Upper lobe of right lung (tissue), 1 donor: Measurements from ENCODE around the gene SLC38A3. TPM values are rescaled to one million over a fixed set of nuclear protein-coding genes. Genes with fewer than 3 reads are reported as not detected.
A peak's percentile ranks its signal among the peaks of the same experiment; 100 is the strongest.

Experiments
- ATAC-seq: fragments of 200-7000 bp; cut with Tn5 transposase; one replicate; pipeline ENCODE4 v1.9.1; 2020; ENCODE audit warnings: mild to moderate bottlenecking, moderate library complexity
- DNase-seq: peaks from one replicate; pipeline ENCODE4 v3.0.0-alpha.2; 2020
- H3K27ac ChIP-seq: fragments of 200-600 bp; one replicate; pipeline ENCODE4 v1.8.0; 2022
- H3K27me3 ChIP-seq: fragments of 200-600 bp; one replicate; pipeline ENCODE4 v1.8.0; 2022; ENCODE audit warnings: mild to moderate bottlenecking
- H3K36me3 ChIP-seq: fragments of 200-600 bp; one replicate; pipeline ENCODE4 v1.8.0; 2022
- H3K4me1 ChIP-seq: fragments of 200-600 bp; one replicate; pipeline ENCODE4 v1.8.0; 2022
- H3K4me3 ChIP-seq: fragments of 200-600 bp; one replicate; pipeline ENCODE4 v1.8.0; 2022; ENCODE audit warnings: mild to moderate bottlenecking
- H3K9me3 ChIP-seq: fragments of 200-600 bp; one replicate; pipeline ENCODE4 v1.8.0; 2022
- intact Hi-C: fragments of 100-400 bp; cut with DNase I; formaldehyde crosslinking; loops from one replicate; pipeline ENCODE4 v1.11.0; 2022
- total RNA-seq: library from RNA; stranded (reverse); fragmentation: NEBNext Ultra II Directional; extraction: Animal tissue kit (Norgen Biotek cat#: 25700); gene quantifications from one replicate; pipeline ENCODE4 v1.2.1, GENCODE V29; 2021
- TF ChIP-seq, protein P1 (sequence below): fragments of 200-600 bp; IDR thresholded peaks from one replicate; pipeline ENCODE4 v1.8.0; 2022; ENCODE audit warnings: antibody characterized with exemption
- donor health status: DM: no; HTN: yes; CAD: no; lungs with severe emphysema.

The SLC38A3 gene
- total RNA-seq, 1 donor from 2014 or later = not detected

DNA sequence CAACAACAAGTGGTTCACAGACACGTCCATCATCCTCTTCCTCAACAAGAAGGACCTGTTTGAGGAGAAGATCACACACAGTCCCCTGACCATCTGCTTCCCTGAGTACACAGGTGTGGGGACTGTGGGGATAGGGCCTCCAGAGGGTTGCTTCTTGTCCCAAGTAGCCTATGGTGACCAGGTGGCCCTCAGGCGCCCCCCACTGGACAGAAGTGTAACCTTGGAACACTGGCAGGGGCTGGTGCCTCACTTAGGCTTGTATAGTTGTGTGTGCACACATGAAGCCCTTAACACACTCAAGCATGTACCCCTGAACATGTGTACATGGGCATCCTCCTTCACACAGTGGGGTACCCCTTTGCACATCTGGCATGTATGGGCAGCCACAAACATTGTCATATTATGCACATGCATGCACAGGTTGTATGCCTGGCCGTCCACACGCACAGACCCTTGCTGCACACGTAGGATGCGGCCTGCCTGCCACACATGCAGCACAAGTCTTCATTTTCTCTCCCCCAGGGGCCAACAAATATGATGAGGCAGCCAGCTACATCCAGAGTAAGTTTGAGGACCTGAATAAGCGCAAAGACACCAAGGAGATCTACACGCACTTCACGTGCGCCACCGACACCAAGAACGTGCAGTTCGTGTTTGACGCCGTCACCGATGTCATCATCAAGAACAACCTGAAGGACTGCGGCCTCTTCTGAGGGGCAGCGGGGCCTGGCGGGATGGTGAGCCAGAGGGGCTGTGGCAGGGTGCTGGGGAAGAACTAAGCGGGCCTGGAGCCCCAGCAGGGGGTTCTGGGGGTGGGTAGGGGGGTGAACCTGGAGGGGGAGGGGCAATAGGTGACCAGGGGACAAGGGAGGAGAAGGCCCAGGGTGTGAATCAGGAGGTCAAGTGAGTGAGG is 52.2 kb downstream of the SLC38A3 start:
- Histone ChIP-seq H3K36me3 (peaks cover 69% of the 10 kb centered on the region), H3K27ac (peak overlapping the region; percentile 66), H3K9me3 (no peaks in the 10 kb centered on the region), H3K4me1 (peaks cover 39% of the 10 kb centered on the region), H3K27me3 (no peaks in the 10 kb centered on the region), H3K4me3 (no peak overlapping the region)
- intact Hi-C loops = no loop called here
- TF ChIP-seq, protein P1, sequence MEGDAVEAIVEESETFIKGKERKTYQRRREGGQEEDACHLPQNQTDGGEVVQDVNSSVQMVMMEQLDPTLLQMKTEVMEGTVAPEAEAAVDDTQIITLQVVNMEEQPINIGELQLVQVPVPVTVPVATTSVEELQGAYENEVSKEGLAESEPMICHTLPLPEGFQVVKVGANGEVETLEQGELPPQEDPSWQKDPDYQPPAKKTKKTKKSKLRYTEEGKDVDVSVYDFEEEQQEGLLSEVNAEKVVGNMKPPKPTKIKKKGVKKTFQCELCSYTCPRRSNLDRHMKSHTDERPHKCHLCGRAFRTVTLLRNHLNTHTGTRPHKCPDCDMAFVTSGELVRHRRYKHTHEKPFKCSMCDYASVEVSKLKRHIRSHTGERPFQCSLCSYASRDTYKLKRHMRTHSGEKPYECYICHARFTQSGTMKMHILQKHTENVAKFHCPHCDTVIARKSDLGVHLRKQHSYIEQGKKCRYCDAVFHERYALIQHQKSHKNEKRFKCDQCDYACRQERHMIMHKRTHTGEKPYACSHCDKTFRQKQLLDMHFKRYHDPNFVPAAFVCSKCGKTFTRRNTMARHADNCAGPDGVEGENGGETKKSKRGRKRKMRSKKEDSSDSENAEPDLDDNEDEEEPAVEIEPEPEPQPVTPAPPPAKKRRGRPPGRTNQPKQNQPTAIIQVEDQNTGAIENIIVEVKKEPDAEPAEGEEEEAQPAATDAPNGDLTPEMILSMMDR = peak; percentile 54
- no peak for DNase-seq
- ATAC-seq = no peak

DNA sequence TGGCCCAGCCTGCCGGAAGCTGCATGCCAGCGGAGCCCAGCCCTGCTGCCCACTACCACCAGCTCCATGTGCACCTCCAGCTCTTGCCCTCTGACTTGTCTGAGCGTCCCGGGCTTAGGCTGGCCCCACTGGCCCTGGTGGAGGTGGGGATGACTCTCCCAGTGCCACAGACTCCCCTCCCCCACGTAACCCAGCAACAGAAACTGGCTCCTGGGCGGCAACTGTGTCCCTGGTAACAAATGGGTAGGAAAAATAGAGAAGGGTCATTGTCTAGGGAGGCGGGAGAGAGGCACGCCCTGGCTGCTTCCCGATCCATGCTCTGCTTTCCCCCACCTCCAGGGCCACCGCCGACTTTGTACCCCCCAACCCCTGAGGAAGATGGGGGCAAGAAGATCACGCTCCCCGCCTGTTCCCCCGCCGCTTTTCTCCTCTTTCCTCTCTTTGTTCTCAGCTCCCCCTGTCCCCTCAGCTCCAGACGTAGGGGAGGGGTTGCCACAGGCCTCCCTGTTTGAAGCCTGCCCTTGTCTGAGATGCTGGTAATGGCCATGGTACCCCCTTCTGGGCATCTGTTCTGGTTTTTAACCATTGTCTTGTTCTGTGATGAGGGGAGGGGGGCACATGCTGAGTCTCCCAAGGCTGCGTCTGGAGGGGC is 53.1 kb downstream of the SLC38A3 start:
- intact Hi-C loops = no loop called here
- H3K4me1 ChIP-seq = peaks cover 34% of the 10 kb centered on the region
- peak overlapping the region; percentile 96 for H3K27ac ChIP-seq
- ATAC-seq = no peak
- TF ChIP-seq, protein P1 = no peak
- no peak overlapping the region for H3K4me3 ChIP-seq
- no peaks in the 10 kb centered on the region for H3K9me3 ChIP-seq
- DNase-seq = no peak
- H3K36me3 ChIP-seq = peaks cover 60% of the 10 kb centered on the region
- H3K27me3 ChIP-seq = no peaks in the 10 kb centered on the region

DNA sequence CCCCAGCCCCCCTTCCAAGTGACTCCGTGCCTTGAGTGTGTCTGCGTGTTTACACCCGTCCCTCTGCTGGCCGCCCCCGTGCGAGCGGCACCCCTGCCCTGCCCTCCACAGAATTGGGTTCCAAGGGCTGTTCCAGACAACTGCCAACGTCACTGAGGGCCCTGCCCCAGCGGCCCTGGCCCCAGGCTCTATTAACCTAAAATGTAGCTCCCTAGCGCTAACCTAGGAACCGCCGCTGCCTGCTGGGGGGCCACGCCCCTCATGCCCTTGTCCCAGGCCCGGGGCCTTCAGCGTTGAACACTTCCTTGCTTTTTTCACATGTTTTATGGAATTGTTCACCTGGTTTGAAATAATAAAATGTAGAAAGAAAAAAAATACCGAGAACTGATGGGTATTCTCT is 53.9 kb downstream of the SLC38A3 start:
- peak overlapping the region; percentile 96 for H3K27ac ChIP-seq
- H3K4me1 ChIP-seq = peaks cover 40% of the 10 kb centered on the region
- H3K36me3 ChIP-seq = peaks cover 51% of the 10 kb centered on the region
- ATAC-seq = no peak
- intact Hi-C loops = no loop called here
- H3K27me3 ChIP-seq = no peaks in the 10 kb centered on the region
- no peak for DNase-seq
- TF ChIP-seq, protein P1 = no peak
- H3K4me3 ChIP-seq = no peak overlapping the region
- H3K9me3 ChIP-seq = no peaks in the 10 kb centered on the region

DNA sequence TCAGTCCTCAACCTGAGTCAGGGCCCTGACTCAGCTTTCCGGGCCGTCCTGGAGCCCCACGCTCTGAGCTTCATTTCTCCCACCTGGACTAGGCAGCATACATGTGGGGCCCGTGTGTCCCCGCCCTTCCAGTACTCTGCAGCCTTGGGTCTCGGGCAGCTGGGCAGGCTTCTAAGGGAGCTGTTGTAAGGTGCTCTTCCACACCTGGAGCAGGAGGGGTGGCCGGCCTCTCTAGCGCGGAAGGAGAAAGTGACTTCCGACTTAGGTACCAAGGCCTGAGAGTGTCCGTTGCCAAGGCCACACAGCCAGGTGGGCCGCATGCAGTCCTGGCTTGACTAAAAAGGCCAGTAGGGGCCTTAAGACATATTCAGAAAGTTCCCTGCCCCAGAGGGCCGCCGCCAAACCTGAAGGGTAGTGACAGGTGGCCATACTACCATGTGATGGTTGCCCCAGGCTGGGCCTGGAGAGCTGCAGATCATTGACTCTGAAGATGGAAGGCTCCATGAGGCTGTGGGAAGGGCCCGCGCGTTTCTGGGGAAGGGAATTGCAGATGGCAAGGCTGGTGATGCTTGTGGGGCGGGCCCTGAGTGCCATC is 54.5 kb downstream of the SLC38A3 start:
- H3K27ac ChIP-seq = peak overlapping the region; percentile 96
- H3K27me3 ChIP-seq = no peaks in the 10 kb centered on the region
- ATAC-seq (no peak), DNase-seq (no peak)
- peaks cover 46% of the 10 kb centered on the region for H3K36me3 ChIP-seq
- TF ChIP-seq, protein P1 = no peak
- no peaks in the 10 kb centered on the region for H3K9me3 ChIP-seq
- peak overlapping the region; percentile 66 for H3K4me3 ChIP-seq
- peaks cover 40% of the 10 kb centered on the region for H3K4me1 ChIP-seq
- intact Hi-C loops = no loop called here

DNA sequence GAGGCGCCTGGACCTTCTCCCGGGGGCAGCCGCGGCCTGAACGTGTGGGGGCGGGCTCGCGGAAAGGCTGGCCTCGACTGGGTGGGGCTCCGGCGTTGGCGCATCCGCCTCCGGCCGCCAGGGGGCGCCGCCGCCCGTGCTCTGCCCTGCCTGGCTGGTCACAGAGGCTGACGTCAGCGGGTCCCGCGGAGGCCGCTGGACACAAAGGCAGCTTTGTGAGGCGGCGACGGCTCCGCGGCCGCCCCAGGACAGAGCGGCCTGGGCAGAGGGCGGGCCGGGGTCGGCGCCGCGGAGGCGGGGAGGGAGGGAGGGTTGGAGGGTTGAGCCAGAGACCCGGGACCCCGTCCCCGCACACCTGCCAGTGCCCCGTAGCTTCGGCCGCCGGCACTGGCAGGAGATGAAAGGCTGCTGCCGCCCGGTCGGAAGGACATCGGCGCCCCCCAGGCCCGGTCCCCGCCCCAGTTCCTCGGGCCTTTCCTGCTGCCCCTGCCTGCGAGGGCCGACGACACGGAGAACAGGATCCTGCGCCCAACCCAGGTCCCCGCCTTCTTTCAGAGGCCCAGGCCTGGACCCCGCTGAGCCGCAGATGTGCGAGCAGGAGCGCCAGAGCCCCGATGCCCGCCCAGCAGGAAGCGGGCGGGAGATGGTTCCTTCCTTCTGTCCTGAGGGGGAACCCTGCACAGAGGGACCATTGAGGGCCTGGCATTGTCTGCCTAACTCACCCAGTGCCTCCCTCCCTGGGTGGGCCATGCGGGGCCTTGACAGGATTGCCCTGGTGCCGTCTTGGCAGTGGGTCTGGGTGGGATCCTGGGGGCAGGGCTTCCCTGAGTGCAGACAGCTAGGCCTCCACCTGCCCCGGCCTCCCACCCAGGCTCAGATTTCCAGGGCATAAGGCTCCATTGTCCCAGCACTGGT is 55.2 kb downstream of the SLC38A3 start:
- H3K9me3 ChIP-seq = no peaks in the 10 kb centered on the region
- H3K27me3 ChIP-seq = no peaks in the 10 kb centered on the region
- peak overlapping the region; percentile 96 for H3K27ac ChIP-seq
- DNase-seq = peak; percentile 97
- H3K4me1 ChIP-seq = peaks cover 44% of the 10 kb centered on the region
- TF ChIP-seq, protein P1 = peak; percentile 95
- ATAC-seq = peak; percentile 85
- peaks cover 40% of the 10 kb centered on the region for H3K36me3 ChIP-seq
- peak overlapping the region; percentile 66 for H3K4me3 ChIP-seq
- intact Hi-C loops = no loop called here
